Naive thymus-derived CD4-positive, alpha-beta T cell (primary cell): ENCODE data around the gene ANHX. TPM values are rescaled to one million over a fixed set of nuclear protein-coding genes. Genes with fewer than 3 reads are reported as not detected.

Experiments
- ATAC-seq: fragments of 150-1000 bp; cut with Tn5 transposase; 2 replicates; pipeline ENCODE4 v1.10.0; 2021; ENCODE audit warnings: mild to moderate bottlenecking, moderate library complexity
- CTCF ChIA-PET: fragments of 350-600 bp; sonication (Branson Sonifier 250); formaldehyde crosslinking; loops from one replicate; lab custom pipeline; 2021; ENCODE audit warnings: antibody characterized with exemption; lab: Charles Lee
- POLR2A ChIA-PET: fragments of 350-600 bp; sonication (Branson Sonifier 250); formaldehyde crosslinking; loops from one replicate; lab custom pipeline; 2021; ENCODE audit warnings: antibody characterized with exemption, inconsistent platforms; lab: Charles Lee
- DNase-seq, 9 donors: peaks; one replicate each; pipeline versions ENCODE4 v3.0.0 to v3.0.0-alpha.2; 2020 to 2022; ENCODE audit warnings: mixed read lengths in 1 of 9
- H3K27ac ChIP-seq: one replicate; pipeline ENCODE4 v1.7.0; 2013; ENCODE audit warnings: mild to moderate bottlenecking, low read depth, low read length, moderate library complexity
- H3K27me3 ChIP-seq, 2 donors: one replicate each; pipeline ENCODE4 v1.7.0; 2013; ENCODE audit warnings: low read length in 2 of 2, mild to moderate bottlenecking in 2 of 2, moderate library complexity in 2 of 2; ENCODE audit not compliant: control insufficient read depth in 2 of 2, insufficient read depth in 2 of 2
- H3K36me3 ChIP-seq, 3 experiments: 1 replicate in 2 of 3; 2 replicates in 1 of 3; pipeline ENCODE4 v1.7.0; 2013; ENCODE audit warnings: low read length in 3 of 3, mild to moderate bottlenecking in 3 of 3, moderate library complexity in 1 of 3; ENCODE audit not compliant: insufficient read depth in 3 of 3, control insufficient read depth in 2 of 3
- H3K4me1 ChIP-seq, 2 donors: one replicate each; pipeline ENCODE4 v1.7.0; 2013; ENCODE audit warnings: low read length in 2 of 2, mild to moderate bottlenecking in 2 of 2, moderate library complexity in 1 of 2; ENCODE audit not compliant: control insufficient read depth in 2 of 2, insufficient read depth in 2 of 2
- H3K4me3 ChIP-seq: 2 replicates; pipeline ENCODE4 v1.7.0; 2013; ENCODE audit warnings: mild to moderate bottlenecking, low read length
- H3K9me3 ChIP-seq, 3 experiments: 1 replicate in 2 of 3; 2 replicates in 1 of 3; pipeline ENCODE4 v1.7.0; 2013; ENCODE audit warnings: low read length in 3 of 3; ENCODE audit not compliant: control insufficient read depth in 2 of 3
- H3K27ac Mint-ChIP-seq, 9 donors: one replicate each; pipeline ENCODE4 v1.8.0; 2020 to 2022; ENCODE audit warnings: mixed read lengths in 9 of 9, mild to moderate bottlenecking in 8 of 9, moderate library complexity in 5 of 9, inconsistent platforms in 2 of 9
- H3K27me3 Mint-ChIP-seq, 5 donors: one replicate each; pipeline ENCODE4 v1.8.0; 2021 to 2022; ENCODE audit warnings: mixed read lengths in 5 of 5, mild to moderate bottlenecking in 1 of 5
- H3K36me3 Mint-ChIP-seq, 5 donors: one replicate each; pipeline ENCODE4 v1.8.0; 2020 to 2022; ENCODE audit warnings: mixed read lengths in 5 of 5, mild to moderate bottlenecking in 3 of 5, inconsistent platforms in 1 of 5
- H3K4me1 Mint-ChIP-seq, 7 donors: one replicate each; pipeline ENCODE4 v1.8.0; 2020 to 2022; ENCODE audit warnings: mixed read lengths in 7 of 7, mild to moderate bottlenecking in 3 of 7, inconsistent platforms in 1 of 7
- H3K4me3 Mint-ChIP-seq, 10 donors: one replicate each; pipeline ENCODE4 v1.8.0; 2020 to 2022; ENCODE audit warnings: mild to moderate bottlenecking in 10 of 10, mixed read lengths in 10 of 10, moderate library complexity in 6 of 10, inconsistent platforms in 2 of 10
- H3K9me3 Mint-ChIP-seq, 11 donors: one replicate each; pipeline ENCODE4 v1.8.0; 2020 to 2022; ENCODE audit warnings: mixed read lengths in 11 of 11, mild to moderate bottlenecking in 4 of 11, inconsistent platforms in 1 of 11, moderate library complexity in 1 of 11
- intact Hi-C, 2 donors: fragments of 100-400 bp; cut with micrococcal nuclease; formaldehyde crosslinking; loops; one replicate each; pipeline ENCODE4 v1.15.1; 2023
- polyA plus RNA-seq, 2 donors: library from polyadenylated mRNA; unstranded; fragments of 300-500 nt; fragmentation: Illumina TruSeq; gene quantifications; one replicate each; pipeline ENCODE4 v1.2.3, GENCODE V29; 2021
- total RNA-seq, 6 experiments: library from RNA in 5 of 6; stranded (reverse) in 5 of 6; gene quantifications; 1 replicate in 5 of 6; 2 replicates in 1 of 6; pipeline ENCODE4 v1.2.3 and lab custom pipeline; 2021 to 2026

Gene ANHX
- total and polyA plus RNA-seq, 7 experiments from 2014 or later, result not detected

- Histone ChIP-seq H3K4me3 (peak overlapping the region; percentile 19), H3K4me1 (no peaks in the 10 kb centered on the region), H3K9me3 (peaks cover 27 to 82% (median 37%) of the 10 kb centered on the region in 3 experiments), H3K36me3 (peaks cover 68 to 86% (median 68%) of the 10 kb centered on the region in 3 experiments), H3K27me3 (no peaks in the 10 kb centered on the region), H3K27ac (no peak overlapping the region)
- POLR2A ChIA-PET, result no interaction called here
- Mint-ChIP-seq H3K27me3 (no peaks in the 10 kb centered on the region), H3K4me1 (peaks cover 0 to 6% (median 0%) of the 10 kb centered on the region in 7 donors), H3K27ac (no peak overlapping the region), H3K9me3 (peaks cover 19 to 87% (median 73%) of the 10 kb centered on the region in 11 donors), H3K4me3 (peak overlapping the region in 1 of 10 donors; percentile 29), H3K36me3 (peaks cover 49 to 89% (median 84%) of the 10 kb centered on the region in 5 donors)
- intact Hi-C loops, result no loop called here
- no peak for ATAC-seq
- CTCF ChIA-PET, result no interaction called here
- no peak for DNase-seq
Observed at GRCh38 chr12:133192847-133193246, 42.8 kb downstream of the ANHX start.

GRCh38 chr12:133190176-133190575 is 45.5 kb downstream of the ANHX start:
- peaks cover 18 to 100% (median 82%) of the 10 kb centered on the region in 11 donors for H3K9me3 Mint-ChIP-seq
- H3K36me3 ChIP-seq, result peaks cover 66 to 100% (median 70%) of the 10 kb centered on the region in 3 experiments
- H3K4me1 ChIP-seq, result no peaks in the 10 kb centered on the region
- peaks cover 0 to 11% (median 7%) of the 10 kb centered on the region in 7 donors for H3K4me1 Mint-ChIP-seq
- no peaks in the 10 kb centered on the region for H3K27me3 Mint-ChIP-seq
- DNase-seq, result no peak
- ChIA-PET CTCF (no interaction called here), POLR2A (no interaction called here)
- H3K36me3 Mint-ChIP-seq, result peaks cover 58 to 100% (median 98%) of the 10 kb centered on the region in 5 donors
- no peaks in the 10 kb centered on the region for H3K27me3 ChIP-seq
- no peak overlapping the region for H3K27ac ChIP-seq
- peak overlapping the region; percentile 12 for H3K4me3 ChIP-seq
- H3K4me3 Mint-ChIP-seq, result peak overlapping the region in 2 of 10 donors; percentile 14 to 33
- intact Hi-C loops, result no loop called here
- no peak overlapping the region for H3K27ac Mint-ChIP-seq
- ATAC-seq, result no peak
- H3K9me3 ChIP-seq, result peaks cover 19 to 97% (median 37%) of the 10 kb centered on the region in 3 experiments

GRCh38 chr12:133181238-133181959 is 54.3 kb downstream of the ANHX start, which contains the start of gene ZNF268:
Gene ZNF268 (plus strand): TSS chr12:133181495. CDS start chr12:133181998, 503 bp downstream.
- H3K27ac ChIP-seq, result peak within 1 kb of the TSS; percentile 84
- Mint-ChIP-seq H3K36me3 (peaks cover 50 to 61% (median 59%) of the 10 kb centered on the region in 5 donors), H3K27me3 (no peaks in the 10 kb centered on the region), H3K9me3 (peaks cover 22 to 95% (median 52%) of the 10 kb centered on the region in 11 donors), H3K4me3 (peak within 1 kb of the TSS; percentile 90 to 99 (median 95)), H3K4me1 (peaks cover 16 to 34% (median 31%) of the 10 kb centered on the region in 7 donors), H3K27ac (peak within 1 kb of the TSS; percentile 85 to 97 (median 92))
- DNase-seq (peak; percentile 75 to 90 (median 86)), ATAC-seq (peak; percentile 99)
- H3K27me3 ChIP-seq, result no peaks in the 10 kb centered on the region
- H3K9me3 ChIP-seq, result peaks cover 0 to 45% (median 3%) of the 10 kb centered on the region in 3 experiments
- H3K36me3 ChIP-seq, result peaks cover 0 to 48% (median 8%) of the 10 kb centered on the region in 3 experiments
- H3K4me3 ChIP-seq, result peak within 1 kb of the TSS; percentile 100
- intact Hi-C loops, result loop anchor here (1.0 kb wide), 8 partner anchors 51 to 353 kb away; partner anchors contain the start of genes CHFR (in 2 of the 2), ZNF10 (in 2 of the 2), ZNF140 (in 2 of the 2) and ZNF26 (in 2 of the 2)
- ChIA-PET POLR2A (interaction anchor here (0.6 to 3.3 kb wide), 7 partner anchors 26 to 195 kb away, joined by 3 to 26 read pairs (median 5); partner anchors contain the start of genes ZNF10, ZNF140, ZNF26 and ZNF84), CTCF (interaction anchor here (0.5 to 1.4 kb wide), 2 partner anchors 100 to 101 kb away, joined by 3 to 4 read pairs; partner anchors contain the start of gene ZNF140)
- peaks cover 7 to 9% of the 10 kb centered on the region in 2 donors for H3K4me1 ChIP-seq

- Mint-ChIP-seq H3K36me3 (peaks cover 43 to 61% (median 55%) of the 10 kb centered on the region in 5 donors), H3K4me3 (peak overlapping the region in 8 of 10 donors; percentile 24 to 95 (median 52))
- no peak for ATAC-seq
Observed at GRCh38 chr12:133180669-133181068, 55.0 kb downstream of the ANHX start.

GRCh38 chr12:133174901-133175300 is 60.8 kb downstream of the ANHX start:
- H3K27me3 Mint-ChIP-seq, result no peaks in the 10 kb centered on the region
- intact Hi-C loops, result no loop called here
- H3K9me3 ChIP-seq, result peaks cover 0 to 48% (median 0%) of the 10 kb centered on the region in 3 experiments
- no peaks in the 10 kb centered on the region for H3K36me3 ChIP-seq
- H3K36me3 Mint-ChIP-seq, result peaks cover 4 to 37% (median 22%) of the 10 kb centered on the region in 5 donors
- CTCF ChIA-PET, result no interaction called here
- no peaks in the 10 kb centered on the region for H3K4me1 ChIP-seq
- ATAC-seq, result no peak
- H3K27me3 ChIP-seq, result no peaks in the 10 kb centered on the region
- no peak for DNase-seq
- H3K27ac ChIP-seq, result no peak overlapping the region
- no peak overlapping the region for H3K4me3 Mint-ChIP-seq
- no peak overlapping the region for H3K4me3 ChIP-seq
- no peak overlapping the region for H3K27ac Mint-ChIP-seq
- peaks cover 15 to 92% (median 47%) of the 10 kb centered on the region in 11 donors for H3K9me3 Mint-ChIP-seq
- POLR2A ChIA-PET, result no interaction called here
- H3K4me1 Mint-ChIP-seq, result no peaks in the 10 kb centered on the region

More at GRCh38 chr12:133180669-133181068, 55.0 kb downstream of the ANHX start:
- intact Hi-C loops, result loop anchor here (1.0 kb wide), 8 partner anchors 50 to 352 kb away; partner anchors contain the start of genes CHFR (in 2 of the 2), ZNF10 (in 2 of the 2), ZNF140 (in 2 of the 2) and ZNF26 (in 2 of the 2)
- H3K27me3 ChIP-seq, result no peaks in the 10 kb centered on the region
- H3K27ac ChIP-seq, result no peak overlapping the region
- H3K27ac Mint-ChIP-seq, result peak overlapping the region in 2 of 9 donors; percentile 20 to 68
- H3K4me3 ChIP-seq, result no peak overlapping the region
- no peak for DNase-seq
- H3K4me1 Mint-ChIP-seq, result peaks cover 16 to 33% (median 30%) of the 10 kb centered on the region in 7 donors
- H3K9me3 Mint-ChIP-seq, result peaks cover 22 to 95% (median 55%) of the 10 kb centered on the region in 11 donors
- H3K36me3 ChIP-seq, result peaks cover 0 to 41% (median 8%) of the 10 kb centered on the region in 3 experiments
- H3K9me3 ChIP-seq, result peaks cover 0 to 40% (median 3%) of the 10 kb centered on the region in 3 experiments
- POLR2A ChIA-PET, result interaction anchor here (0.6 to 3.3 kb wide), 7 partner anchors 25 to 194 kb away, joined by 3 to 26 read pairs (median 5); partner anchors contain the start of genes ZNF10, ZNF140, ZNF26 and ZNF84
- no peaks in the 10 kb centered on the region for H3K27me3 Mint-ChIP-seq
- peaks cover 7 to 9% of the 10 kb centered on the region in 2 donors for H3K4me1 ChIP-seq
- CTCF ChIA-PET, result interaction anchor here (0.5 to 1.4 kb wide), 2 partner anchors 99 to 100 kb away, joined by 3 to 4 read pairs; partner anchors contain the start of gene ZNF140

GRCh38 chr12:133172491-133172890 is 63.2 kb downstream of the ANHX start:
- Mint-ChIP-seq H3K36me3 (peaks cover 0 to 37% (median 18%) of the 10 kb centered on the region in 5 donors), H3K4me3 (no peak overlapping the region), H3K9me3 (peaks cover 12 to 96% (median 52%) of the 10 kb centered on the region in 11 donors), H3K4me1 (no peaks in the 10 kb centered on the region), H3K27me3 (no peaks in the 10 kb centered on the region), H3K27ac (no peak overlapping the region)
- no peak overlapping the region for H3K27ac ChIP-seq
- no peak overlapping the region for H3K4me3 ChIP-seq
- no peak for DNase-seq
- ATAC-seq, result no peak
- no peaks in the 10 kb centered on the region for H3K27me3 ChIP-seq
- peaks cover 0 to 55% (median 0%) of the 10 kb centered on the region in 3 experiments for H3K9me3 ChIP-seq
- POLR2A ChIA-PET, result no interaction called here
- intact Hi-C loops, result no loop called here
- CTCF ChIA-PET, result interaction anchor here (0.6 kb wide), 1 partner anchor 94 kb away, joined by 3 read pairs; no protein-coding TSS in a partner anchor
- H3K4me1 ChIP-seq, result no peaks in the 10 kb centered on the region
- H3K36me3 ChIP-seq, result no peaks in the 10 kb centered on the region
